Activated CD8-positive, alpha-beta memory T cell treated with anti-CD3 and anti-CD28 coated beads for 24 hours (primary cell): ENCODE results near the gene MAGEA10.
"Not testable (repeated sequence)": the region's sequence is repeated elsewhere in the genome, so short reads cannot be mapped to it uniquely, and the experiment has no call there.

Source experiments
- DNase-seq: peaks from one replicate; pipeline ENCODE4 v3.0.0-alpha.2; 2020

Gene MAGEA10

GRCh38 chrX:152138388-152138784 lies at the start of gene MAGEA10:
Gene MAGEA10 (minus strand): TSS chrX:152138577. CDS start chrX:152135620, 2,957 bp downstream.
- no peak for DNase-seq

- no peak for DNase-seq
These were observed 39.3 kb upstream of the MAGEA10 start for GRCh38 chrX:152177497-152178269.

GRCh38 chrX:152177052-152177451 lies 38.7 kb upstream of the MAGEA10 start:
- DNase-seq = no peak

- DNase-seq = not testable (repeated sequence)
These were observed 37.5 kb upstream of the MAGEA10 start for GRCh38 chrX:152175892-152176291.

- not testable (repeated sequence) for DNase-seq
These were observed 35.5 kb upstream of the MAGEA10 start for GRCh38 chrX:152173923-152174322.

GRCh38 chrX:152170621-152171020 lies 32.2 kb upstream of the MAGEA10 start:
- DNase-seq = no peak

DNA sequence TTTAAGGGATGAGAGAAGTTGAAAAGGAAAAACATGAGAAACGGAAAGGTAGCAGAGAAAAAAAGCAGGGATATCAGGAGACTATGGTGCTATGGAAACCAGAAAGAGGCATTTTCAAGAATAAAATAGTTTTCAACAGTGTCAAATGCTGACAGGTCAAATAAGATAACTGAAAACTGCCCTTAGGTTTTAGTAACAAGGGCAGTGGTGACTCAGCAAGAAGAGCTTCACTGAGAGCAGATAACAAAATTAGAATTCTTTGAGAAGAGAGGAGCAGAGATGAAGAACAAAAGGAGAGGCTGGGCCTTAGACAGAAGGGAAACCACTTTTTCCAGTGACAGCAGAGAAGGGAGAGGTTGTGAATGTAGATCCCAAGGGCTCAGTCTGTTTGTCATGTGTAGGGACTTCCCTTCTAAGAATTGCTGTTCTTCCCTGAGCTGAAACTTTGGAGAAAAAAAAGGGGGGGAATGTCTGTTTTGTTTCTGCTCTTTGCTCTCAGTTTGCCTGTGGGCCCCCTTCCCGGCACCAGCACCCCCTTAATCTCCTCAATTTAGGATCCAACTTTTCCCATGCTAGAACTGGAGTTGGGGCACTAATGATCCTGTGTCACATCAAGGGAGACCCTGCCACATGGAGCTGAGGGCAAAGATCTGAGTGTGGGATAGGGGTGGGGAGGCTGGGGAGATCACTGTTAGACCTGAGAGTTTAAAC lies 26.8 kb upstream of the MAGEA10 start:
- DNase-seq = no peak

DNA sequence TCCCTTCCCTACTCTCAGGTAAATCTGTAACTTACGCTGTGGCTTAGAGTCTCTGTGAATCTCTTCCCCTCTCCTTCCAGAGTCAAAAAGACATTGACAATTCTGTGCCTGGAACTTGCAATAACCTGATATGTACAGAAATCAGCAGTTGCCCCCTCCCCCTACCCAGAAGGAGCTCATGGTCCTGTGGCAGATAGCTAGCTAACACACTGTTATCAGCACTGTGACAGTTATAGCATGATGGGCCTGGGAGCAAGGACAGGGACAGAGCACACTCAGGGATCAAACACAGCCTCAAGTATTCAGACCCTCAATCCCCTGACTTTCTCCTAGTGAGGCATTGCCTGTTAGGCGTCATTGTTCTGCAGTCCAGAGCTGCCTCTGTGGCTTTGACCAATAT lies 18.7 kb upstream of the MAGEA10 start:
- DNase-seq = no peak

DNA sequence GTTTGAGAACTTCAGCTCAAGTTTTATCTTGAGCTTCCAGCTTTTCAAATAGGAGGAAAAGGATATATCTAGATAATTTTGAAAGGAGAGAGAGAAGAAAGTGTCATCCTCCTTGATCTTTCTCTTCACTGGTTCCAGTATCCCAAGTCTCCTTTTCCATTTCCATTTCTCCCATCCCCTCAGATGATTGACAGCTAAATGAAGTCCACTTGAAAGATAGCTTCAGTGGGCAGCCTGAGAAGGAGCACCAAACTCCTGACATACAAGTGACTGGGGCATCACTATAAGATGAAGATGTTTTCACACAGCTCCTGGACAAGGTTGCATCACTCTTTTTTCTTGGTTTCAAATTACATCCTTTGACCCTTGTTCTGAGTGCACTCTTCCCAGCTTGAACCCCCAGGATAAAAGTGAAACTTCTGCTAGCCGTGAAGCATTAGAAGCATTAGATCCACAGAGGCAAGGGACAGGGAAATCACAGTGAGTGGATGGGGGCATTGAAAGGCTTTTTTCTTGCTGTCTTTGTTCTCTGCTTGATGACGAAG lies 17.5 kb upstream of the MAGEA10 start:
- DNase-seq = no peak

- no peak for DNase-seq
These were observed 15.7 kb upstream of the MAGEA10 start for GRCh38 chrX:152154050-152154449.

- DNase-seq = no peak
These were observed 12.9 kb upstream of the MAGEA10 start for GRCh38 chrX:152151256-152151655.

DNA sequence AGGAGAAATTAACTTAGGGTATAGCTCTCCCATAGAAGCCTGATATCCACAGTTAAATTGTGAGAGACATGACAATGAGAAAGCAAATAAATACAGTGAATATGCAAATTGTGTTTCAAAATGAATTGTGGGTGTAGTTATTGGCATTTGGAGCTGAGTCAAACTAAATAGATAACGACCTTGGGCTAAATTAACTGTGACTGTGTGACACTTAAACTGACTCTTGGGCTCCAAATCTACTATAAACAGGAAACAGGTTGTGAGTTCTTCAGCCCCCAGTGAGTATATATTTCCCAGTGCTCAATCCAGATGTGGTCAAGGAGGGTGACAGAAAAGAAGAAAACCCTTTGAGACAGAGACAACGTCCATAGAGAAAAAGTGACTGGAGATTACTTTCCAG lies 11.3 kb upstream of the MAGEA10 start:
- DNase-seq = no peak

DNA sequence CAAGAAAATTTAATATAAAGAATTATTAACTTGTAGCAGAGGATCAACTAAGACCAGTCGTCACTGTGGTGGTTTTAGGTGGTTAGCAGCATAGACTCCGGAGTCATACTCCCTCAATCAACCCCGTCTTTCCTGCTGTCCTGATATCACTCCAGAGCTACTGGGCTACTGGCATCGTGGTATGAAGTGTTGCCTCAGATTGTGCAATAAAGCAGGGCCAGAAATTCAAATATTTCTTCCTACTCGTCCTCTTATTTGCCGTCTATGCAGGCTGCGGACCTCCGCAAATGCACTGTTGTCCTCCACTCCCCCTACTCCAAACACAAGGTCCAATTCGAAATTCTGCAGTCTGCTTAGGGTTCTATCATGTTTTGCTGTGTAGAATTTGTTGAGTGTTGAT lies 1.2 kb upstream of the MAGEA10 start:
- DNase-seq = no peak

- no peak for DNase-seq
These were observed 498 bp downstream of the MAGEA10 start for GRCh38 chrX:152137771-152138387.

DNA sequence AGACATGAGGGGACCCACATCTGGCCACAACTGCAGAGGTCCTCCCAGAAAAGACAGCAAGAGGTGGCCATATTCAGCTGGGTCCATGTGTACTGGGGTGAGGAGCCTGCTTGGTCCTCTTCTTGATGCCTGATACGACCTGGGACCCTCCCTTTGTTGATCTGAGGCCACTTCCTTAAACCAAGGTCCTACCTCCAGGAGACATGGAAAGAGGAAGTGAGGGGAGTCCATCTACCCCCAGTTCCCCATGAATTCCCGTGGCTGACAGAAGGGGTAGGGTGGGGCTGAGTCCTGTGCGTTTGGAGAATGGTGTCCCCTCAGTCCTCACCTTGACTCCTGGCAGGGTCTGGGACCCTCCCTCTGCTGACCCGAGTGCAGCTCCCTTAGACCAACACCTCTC lies 2.1 kb downstream of the MAGEA10 start:
- no peak for DNase-seq

GRCh38 chrX:152131525-152131924 lies 6.9 kb downstream of the MAGEA10 start:
- no peak for DNase-seq

DNA sequence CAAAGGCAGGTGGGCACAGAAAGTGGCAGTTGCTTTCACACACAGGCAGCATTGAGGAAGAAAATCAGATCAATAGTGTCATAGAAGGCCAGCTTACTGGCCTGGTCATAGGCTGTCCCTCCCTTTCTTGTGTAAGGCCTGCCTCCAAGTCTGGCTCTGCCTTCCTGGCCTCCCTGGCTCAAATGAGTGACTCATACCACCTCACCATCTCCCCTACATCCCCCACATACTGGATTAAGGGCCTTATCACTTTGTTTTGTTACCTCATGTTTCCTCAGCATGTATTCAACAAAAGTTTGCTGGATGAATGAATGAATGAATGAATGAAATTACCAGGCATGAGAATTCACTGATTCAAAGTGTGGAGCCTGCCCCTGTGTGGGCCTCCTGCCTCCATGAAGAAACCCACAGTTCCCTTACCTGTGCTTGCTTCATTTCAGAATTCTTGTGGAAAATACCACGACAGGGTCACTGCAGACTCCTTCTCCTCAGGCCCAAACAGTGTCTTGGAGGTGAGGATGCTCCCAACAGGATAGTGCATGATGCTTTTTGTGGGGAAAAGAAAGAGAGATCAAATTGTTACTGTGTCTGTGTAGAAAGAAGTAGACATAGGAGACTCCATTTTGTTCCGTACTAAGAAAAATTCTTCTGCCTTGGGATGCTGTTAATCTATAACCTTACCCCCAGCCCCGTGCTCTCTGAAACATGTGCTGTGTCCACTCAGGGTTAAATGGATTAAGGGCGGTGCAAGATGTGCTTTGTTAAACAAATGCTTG lies 9.1 kb downstream of the MAGEA10 start:
- not testable (repeated sequence) for DNase-seq

- DNase-seq = no peak
These were observed 21.1 kb downstream of the MAGEA10 start for GRCh38 chrX:152117305-152117704.

GRCh38 chrX:152108527-152108926 lies 29.9 kb downstream of the MAGEA10 start:
- DNase-seq = no peak

DNA sequence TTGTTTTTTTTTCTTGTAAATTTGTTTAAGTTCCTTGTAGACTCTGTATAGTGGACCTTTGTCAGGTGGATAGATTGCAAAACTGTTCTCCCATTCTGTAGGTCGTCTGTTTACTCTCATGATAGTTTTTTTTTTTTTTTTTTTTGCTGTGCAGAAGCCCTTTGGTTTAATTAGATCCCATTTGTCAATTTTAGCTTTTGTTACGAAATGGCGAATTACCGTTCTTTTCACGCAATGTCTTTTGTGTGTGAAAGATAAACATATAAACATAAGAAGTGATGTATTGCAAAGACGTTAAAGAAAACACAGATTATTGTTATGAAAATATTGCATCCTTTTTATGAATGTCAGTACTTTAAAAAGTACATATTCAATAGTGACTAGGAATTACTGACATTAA lies 34.5 kb downstream of the MAGEA10 start:
- DNase-seq = no peak

- DNase-seq = no peak
These were observed 52.2 kb downstream of the MAGEA10 start for GRCh38 chrX:152086141-152086540.
